Islet precursor cell (in vitro differentiated cells): ENCODE measurements around the gene KRT80.
A peak's percentile ranks its signal among the peaks of the same experiment; 100 is the strongest.

ENCODE experiments used
- DNase-seq: peaks from one replicate; pipeline ENCODE4 v3.0.0-alpha.2; 2018

The KRT80 gene

GRCh38 chr12:52127683-52128450 lies 63.9 kb downstream of the KRT80 start:
- DNase-seq: peak; percentile 29

GRCh38 chr12:52126605-52127578 lies 64.9 kb downstream of the KRT80 start:
- DNase-seq: peak; percentile 57

- peak; percentile 74 for DNase-seq
Observed at GRCh38 chr12:52126050-52126604, 65.7 kb downstream of the KRT80 start.

DNA sequence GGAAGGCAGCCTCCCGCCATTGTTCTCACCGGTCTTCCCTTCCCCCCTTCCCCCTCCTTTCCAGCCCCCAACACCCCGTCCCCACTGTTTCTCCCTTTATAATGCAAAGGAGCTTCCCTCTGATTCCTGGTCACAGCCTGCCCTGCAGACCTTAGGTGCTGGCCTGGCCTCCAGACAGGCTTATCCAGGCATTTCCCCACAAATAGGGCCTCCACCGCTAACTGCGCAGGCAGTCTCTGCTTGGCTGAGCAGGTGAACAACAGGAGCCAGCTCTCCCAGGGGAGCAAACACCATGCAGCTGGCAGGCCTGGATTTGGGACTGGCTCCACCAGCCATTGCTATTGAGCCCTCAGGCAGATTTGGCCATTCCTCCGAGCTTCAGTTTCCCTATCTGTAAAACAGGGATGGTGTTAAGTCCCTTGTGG lies 66.3 kb downstream of the KRT80 start:
- peak; percentile 69 for DNase-seq

DNA sequence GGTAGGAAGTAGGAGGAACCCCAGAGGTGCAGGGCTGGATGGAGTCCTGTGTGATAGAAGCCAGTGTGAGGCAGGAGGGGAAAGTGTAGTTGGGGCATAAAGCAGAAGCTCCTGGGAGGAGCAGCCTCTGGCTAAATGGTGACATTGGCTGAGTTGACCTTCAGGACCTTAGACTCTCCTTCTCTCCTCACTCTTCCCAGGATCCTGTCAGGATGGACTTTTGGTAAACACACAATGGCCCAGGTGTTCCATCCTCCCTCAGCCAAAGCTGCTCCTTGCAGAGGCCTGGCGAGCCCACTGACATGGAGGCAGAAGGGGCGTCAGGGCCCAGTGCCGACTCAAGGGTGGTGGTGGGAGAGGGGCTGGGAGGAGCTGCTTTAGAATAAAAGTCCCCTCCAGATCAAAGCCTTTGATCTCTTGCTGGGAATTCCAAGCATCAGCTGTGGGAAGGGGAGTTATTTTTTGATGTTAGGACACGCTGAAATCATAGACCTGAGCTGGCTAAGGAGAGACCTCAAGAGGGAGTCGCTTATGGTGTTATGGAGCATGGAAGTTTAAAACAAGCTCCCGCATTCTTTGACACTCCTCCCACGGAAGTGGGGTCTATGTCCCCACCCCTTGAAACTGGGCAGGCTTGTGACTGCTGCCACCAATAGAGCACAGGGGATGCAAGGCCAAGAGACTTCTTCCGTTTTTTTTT lies 68.2 kb downstream of the KRT80 start:
- DNase-seq: peak; percentile 53

DNA sequence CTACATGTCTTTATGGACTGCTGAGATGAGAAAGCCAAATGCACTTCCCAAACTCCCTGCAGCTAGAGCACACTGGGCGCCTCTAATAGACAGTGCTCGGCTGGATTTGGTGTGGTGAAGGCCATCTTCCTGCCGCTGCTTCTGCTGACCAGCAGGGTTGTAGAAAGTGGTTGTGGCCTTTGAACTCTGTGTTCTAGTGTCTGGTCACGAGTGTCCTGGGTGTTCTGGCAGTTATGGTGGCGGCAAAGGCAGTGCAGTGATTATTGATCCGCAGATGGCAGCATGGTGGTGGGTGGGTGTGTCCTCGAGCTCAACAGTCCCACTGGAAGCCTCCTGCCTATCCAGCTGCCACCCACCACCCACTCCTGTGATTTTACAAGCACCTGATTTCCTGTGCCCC lies 68.9 kb downstream of the KRT80 start:
- DNase-seq: no peak

- peak; percentile 51 for DNase-seq
Observed at GRCh38 chr12:52122540-52122871, 69.3 kb downstream of the KRT80 start.

- DNase-seq: peak; percentile 87
Observed at GRCh38 chr12:52121824-52122539, 69.8 kb downstream of the KRT80 start.

- DNase-seq: peak; percentile 43
Observed at GRCh38 chr12:52120951-52121823, 70.6 kb downstream of the KRT80 start.

- DNase-seq: peak; percentile 91
Observed at GRCh38 chr12:52119398-52120254, 72.2 kb downstream of the KRT80 start.
